IPS-NIHi7 (cell line): Measurements from ENCODE around the gene SYK.
A peak's percentile ranks its signal among the peaks of the same experiment; 100 is the strongest.
"Not testable (repeated sequence)": the region's sequence is repeated elsewhere in the genome, so short reads cannot be mapped to it uniquely, and the experiment has no call there.

ENCODE experiments used
- DNase-seq: peaks from one replicate; pipeline ENCODE4 v3.0.0; 2012; ENCODE audit warnings: mixed read lengths; ENCODE audit errors: extremely low spot score

Gene SYK

GRCh38 chr9:90801241-90801972 is at the start of gene SYK:
Gene SYK, plus strand, starts transcription at chr9:90801819. Its CDS starts 42,080 bp downstream, at chr9:90843899.
- peak; percentile 59 for DNase-seq

GRCh38 chr9:90755514-90756371 is 45.9 kb upstream of the SYK start:
- DNase-seq = not testable (repeated sequence)

GRCh38 chr9:90760577-90760976 is 41.0 kb upstream of the SYK start:
- not testable (repeated sequence) for DNase-seq

GRCh38 chr9:90766731-90767130 is 34.9 kb upstream of the SYK start:
- no peak for DNase-seq

- DNase-seq = no peak
These were observed 34.0 kb upstream of the SYK start for GRCh38 chr9:90767523-90768100.

DNA sequence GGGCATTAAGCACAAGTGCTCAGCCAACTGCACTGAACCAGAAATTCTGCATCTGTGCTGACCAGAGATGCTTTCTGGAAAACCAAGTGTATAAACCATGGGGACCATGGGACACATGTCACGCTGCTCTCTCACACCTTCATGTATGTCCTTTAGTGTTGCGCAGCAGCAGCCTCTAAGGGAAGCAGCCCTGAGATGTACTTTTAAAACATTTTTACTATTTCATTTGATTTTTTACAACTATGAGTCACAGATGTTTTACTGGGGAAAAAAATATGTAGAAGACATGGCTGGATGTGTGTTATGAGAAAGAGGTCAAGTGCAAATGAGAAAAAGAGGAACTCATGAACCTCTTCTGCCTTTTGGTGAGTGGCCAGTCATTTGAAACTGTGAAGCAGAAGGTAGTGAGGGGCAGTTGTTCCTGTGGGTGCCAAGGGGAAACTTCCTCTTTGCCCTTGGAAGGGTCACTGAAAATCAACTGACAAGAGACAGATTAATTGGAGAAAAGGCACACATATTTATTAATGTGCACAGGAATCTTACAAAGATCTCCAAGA is 31.4 kb upstream of the SYK start:
- DNase-seq = no peak

- DNase-seq = no peak
These were observed 30.7 kb upstream of the SYK start for GRCh38 chr9:90770927-90771326.

- no peak for DNase-seq
These were observed 29.2 kb upstream of the SYK start for GRCh38 chr9:90772386-90772785.

GRCh38 chr9:90773617-90774016 is 28.0 kb upstream of the SYK start:
- peak; percentile 64 for DNase-seq

DNA sequence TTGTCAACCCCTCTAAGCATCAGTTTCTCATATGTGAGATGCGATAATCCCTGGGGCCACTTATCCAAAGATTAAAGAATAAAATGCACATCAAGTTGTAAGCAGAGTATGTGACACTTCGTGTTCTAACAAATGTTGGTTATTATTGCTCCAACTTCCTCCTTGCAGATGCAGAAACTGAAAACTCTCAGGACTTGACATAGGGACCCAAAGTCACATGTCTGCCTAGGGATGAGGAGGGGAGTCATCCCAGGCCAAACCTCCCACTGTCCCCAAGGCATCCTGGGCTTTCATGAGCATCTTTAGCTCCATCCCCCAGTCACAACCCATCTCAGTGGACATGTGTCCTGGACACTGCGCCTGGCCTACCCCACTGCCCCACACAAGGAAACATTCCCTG is 27.5 kb upstream of the SYK start:
- DNase-seq = no peak

DNA sequence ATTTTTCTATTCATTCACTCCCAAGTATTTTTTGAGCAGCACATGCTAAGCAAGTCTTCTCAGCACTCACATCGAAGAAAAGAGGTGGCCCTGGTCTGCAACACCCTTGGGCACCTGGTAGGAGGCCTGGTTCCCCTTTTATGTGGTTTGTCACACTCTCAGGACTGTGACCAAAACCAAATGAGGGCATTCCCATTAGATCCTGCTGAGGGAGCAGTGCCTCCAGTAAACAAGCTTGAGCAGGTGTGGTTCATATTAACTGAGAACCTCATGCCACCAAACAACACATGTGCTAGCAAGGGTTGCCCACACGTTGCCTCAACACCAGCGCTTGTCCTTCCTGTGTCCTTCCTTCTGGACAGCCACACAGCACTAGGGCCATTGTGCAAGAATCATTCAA is 26.9 kb upstream of the SYK start:
- no peak for DNase-seq

GRCh38 chr9:90775657-90776056 is 26.0 kb upstream of the SYK start:
- no peak for DNase-seq

DNA sequence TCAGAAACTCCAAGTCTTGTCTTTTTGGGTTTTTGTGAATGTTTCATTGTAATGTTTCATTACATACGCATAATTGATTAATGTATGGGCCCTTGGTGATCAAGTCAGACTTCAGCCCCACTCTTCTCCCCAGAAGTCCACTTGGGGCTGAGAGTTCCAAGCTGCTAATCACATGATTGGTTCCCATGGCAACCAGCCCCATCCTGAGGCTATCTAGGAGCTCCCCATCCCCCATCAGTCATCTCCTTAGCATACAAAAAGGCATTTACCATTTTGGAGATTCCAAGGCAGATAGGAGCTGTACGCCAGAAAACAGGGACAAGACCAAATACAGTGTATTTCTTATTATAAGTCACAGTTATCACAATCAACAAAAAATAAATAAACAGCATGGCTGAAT is 22.9 kb upstream of the SYK start:
- DNase-seq = no peak

DNA sequence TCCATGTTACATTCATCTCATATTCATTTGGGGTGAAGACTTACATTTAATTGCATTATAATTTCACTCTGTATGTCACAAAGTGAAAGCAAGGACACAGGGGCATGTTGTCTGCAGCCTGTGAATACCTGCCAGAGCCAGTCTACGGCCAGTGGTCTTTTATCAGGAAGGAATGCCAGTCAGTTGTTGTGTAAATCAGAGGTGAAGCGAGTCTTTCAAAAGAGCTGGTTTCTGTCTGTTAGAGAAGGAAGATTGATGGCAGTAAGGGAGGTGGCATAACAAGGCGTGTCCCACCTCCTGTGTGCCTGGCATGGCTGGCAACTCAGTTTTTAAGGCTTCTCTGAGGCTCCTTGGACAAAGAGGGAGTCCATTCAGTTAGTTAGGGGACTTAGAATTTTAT is 18.1 kb upstream of the SYK start:
- DNase-seq = peak; percentile 58

DNA sequence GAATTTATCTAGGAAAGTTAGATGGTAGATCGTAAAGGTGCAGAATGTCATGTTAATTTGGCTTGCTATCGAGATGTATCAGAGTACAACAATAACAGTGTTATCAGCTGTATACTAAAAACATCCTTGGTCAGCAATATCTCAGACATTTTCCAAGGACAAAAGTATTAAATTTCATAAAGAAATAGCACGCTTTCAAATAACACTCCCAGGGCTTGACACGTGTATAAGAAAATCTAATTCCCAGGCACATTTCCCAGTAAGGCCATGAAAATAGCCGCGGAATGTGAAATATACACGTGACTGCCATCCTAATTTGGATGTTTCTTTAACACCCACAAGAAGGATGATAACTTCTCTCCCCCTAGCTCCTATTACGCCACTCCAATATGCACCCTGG is 17.7 kb upstream of the SYK start:
- DNase-seq = no peak

DNA sequence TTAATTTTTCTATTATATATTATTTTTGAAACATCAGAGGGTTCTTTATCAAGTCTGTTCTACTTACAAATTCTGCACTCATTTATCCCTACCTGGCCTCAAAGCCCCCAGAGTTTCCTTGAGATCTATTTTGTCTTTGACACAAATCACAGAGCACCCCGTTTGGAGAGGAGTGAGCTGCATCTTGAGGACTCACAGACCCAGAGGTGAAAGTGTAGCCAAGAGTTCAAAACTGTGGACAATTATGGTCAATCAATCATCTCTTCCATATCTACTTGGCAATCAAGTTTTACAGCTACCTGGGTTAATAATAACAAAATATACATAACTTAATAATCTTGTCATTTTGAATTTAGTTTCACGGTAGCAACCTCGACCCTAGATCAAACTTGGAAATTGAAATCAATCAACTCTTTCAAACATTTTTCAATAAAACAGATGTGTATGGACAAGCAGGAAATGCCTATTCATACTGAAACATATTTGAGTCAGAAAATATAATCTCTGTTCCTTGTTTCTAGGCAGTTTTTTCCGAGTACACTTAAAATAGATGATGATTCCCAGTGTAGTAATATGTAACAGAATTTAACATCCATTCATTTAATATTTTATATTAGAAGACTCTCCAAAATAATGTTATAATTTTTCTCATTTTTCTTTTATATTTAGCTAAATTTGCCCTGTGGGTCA is 13.7 kb upstream of the SYK start:
- DNase-seq = no peak

DNA sequence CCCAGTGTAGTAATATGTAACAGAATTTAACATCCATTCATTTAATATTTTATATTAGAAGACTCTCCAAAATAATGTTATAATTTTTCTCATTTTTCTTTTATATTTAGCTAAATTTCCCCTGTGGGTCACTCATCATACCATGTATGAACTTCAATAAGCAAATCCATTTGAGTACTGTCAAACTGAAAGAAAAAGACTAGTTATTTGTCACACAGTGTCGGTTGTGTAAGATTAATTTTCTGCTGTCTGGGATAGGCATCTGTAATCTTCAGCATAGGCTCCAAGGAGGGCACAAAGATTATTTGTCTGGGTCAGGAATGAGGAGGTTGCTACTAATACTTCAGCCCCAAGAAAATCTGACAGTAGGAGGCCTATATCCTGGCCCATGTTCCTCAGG is 13.1 kb upstream of the SYK start:
- not testable (repeated sequence) for DNase-seq

DNA sequence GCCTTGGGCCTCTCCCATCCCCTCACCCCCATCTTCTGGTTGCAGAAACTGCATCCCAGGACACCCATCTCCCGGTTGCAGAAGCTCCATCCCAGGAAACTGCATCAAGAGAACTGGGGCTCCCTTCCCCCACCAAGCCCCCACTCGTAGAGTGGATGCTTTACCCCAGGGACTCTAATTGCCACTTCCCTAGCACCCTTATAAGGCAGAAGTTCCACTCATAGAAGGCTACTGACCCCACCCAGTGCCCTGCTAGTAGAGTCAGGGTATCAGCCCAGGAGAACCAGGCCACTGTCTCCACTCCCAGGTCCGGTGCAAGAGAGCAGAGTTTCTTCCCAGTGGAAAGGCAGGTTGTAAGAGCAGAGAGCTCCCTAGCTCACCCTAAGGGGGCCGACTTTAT is 12.2 kb upstream of the SYK start:
- DNase-seq = no peak

DNA sequence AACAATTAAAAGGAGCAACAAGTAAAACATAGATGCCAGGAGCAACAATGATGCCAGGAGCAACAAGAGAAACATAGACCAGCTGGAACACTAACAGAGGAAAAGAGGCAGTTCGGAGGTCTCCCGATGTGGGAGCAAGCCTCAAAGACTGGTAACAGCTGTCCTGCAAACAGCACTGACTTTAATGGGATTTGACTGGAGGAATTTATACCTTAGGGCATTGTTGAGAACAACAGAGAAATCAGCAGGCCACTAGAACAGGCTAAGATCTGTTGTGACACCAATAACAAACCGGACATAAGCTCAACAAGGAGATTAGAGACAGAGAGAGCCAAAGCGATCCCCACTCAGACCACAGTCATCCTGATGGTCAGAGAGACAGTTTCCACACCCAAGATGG is 11.8 kb upstream of the SYK start:
- DNase-seq = no peak

DNA sequence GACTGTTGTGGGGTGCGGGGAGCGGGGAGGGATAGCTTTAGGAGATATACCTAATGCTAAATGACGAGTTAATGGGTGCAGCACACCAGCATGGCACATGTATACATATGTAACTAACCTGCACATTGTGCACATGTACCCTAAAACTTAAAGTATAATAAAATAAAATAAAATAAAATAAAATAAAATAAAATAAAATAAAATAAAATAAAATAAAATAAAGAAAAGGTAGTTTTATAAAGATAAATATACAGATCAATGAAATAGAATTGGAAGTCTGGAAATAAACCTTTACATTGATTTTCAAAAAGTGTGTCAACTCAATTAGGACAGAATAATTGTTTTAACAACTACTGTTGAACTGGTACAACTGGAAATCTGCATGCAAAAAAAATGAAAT is 8.6 kb upstream of the SYK start:
- DNase-seq = not testable (repeated sequence)

DNA sequence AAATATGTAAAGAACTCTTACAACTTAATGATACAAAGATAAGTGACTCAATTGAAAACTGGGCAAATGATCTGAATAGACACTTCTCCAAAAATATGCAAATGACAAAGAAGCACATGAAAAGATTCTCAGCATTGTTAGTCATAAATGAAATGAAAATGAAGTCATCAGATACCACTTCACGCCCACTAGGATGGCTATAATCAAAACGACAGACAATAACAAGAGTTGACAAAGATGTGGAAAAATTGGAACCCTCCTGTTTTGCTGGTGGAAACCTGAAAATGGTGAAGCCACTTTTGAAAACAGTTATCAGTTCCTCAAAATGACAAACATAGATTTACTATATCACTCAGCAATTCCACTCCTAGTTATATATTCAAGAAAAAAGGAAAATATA is 7.9 kb upstream of the SYK start:
- no peak for DNase-seq

DNA sequence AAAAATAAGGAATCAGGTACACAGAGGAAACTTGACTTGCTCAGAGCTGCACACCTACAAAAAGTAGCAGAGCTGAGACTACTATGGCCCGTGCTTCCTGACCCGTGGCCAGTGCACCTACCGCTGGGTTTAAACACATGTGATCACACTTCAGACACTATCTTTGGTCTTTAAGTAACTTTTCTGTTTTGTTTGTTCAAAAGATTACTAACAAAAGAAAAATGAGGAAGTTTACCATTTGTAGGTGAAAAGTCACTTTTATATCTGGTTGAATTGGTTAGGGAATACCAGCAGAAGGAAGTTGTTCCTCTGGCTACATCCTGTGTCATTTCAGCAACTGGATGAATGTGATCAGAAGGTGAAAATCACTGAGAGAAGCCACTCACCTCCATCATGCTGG is 6.5 kb upstream of the SYK start:
- DNase-seq = no peak
